ENCODE data around the gene ACTL7A. TPM values are rescaled to one million over a fixed set of nuclear protein-coding genes. Genes with fewer than 3 reads are reported as not detected.
"Not testable (repeated sequence)": the region's sequence is repeated elsewhere in the genome, so short reads cannot be mapped to it uniquely, and the experiment has no call there.

ACTL7A gene
- polyA plus RNA-seq, 1 donor (not counting 4 experiments of a cell fraction or from before 2014, with no cell fraction given) = not detected

DNA sequence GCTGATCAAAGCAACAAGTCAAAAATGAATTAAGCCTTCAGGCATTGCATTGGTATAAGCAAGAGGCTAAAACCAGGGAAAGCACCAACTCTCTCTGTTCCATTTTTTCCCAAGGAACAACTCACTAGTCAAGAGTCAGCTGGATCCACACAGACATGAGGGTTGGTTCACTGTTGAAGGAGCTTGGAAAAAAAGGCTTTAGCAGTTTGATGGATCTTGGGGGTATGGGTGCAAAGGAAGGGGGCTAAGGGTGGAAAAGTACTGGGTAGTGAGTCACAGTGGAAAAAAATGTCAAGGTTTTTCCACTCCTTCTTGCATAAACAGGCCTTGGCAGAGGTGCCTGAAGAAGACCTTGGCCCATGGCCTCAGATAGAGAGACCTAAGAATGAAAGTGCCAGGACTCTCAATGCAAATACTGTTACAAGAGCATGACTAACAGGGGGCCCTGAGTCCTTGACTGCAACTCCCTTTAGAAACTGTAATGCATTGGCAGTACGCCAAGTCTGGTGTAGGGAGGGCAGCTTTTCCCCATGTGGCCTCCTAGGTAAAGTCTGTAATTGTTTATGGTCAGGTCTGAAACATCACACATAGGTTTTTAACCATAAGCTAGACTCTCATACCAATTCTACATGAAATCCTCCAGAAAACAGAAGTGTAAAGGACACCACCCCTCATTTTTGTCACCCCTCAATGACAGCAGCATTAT lies 23.7 kb downstream of the ACTL7A start:
- Histone ChIP-seq H3K4me3 (ENCODE audit: control insufficient read depth in 2 of 3, extremely low read depth in 1 of 3, insufficient read depth in 2 of 3, low read depth in 1 of 3, low read length in 3 of 3) (no peak overlapping the region), H4K20me1 (ENCODE audit: control insufficient read depth, extremely low read depth, insufficient read depth, low read length) (no peaks in the 10 kb centered on the region), H3K4me2 (ENCODE audit: control insufficient read depth, extremely low read depth, insufficient read depth, low read depth, low read length) (no peak overlapping the region), H3K9ac (ENCODE audit: control insufficient read depth, extremely low read depth, insufficient read depth, low read length) (no peak overlapping the region), H3K36me3 (ENCODE audit: control insufficient read depth in 2 of 2, extremely low read depth in 1 of 2, insufficient read depth in 2 of 2, low read length in 2 of 2) (peaks cover 10 to 21% of the 10 kb centered on the region in 2 experiments), H3K27me3 (ENCODE audit: control insufficient read depth, extremely low read depth, insufficient read depth, low read length) (no peaks in the 10 kb centered on the region), H2AFZ (ENCODE audit: control insufficient read depth, low read length) (no peak overlapping the region), H3K9me3 (ENCODE audit: control insufficient read depth, low read depth, low read length) (no peaks in the 10 kb centered on the region), H3K4me1 (ENCODE audit: control insufficient read depth, extremely low read depth, insufficient read depth, low read length) (peaks cover 13% of the 10 kb centered on the region), H3K27ac (ENCODE audit: control insufficient read depth, insufficient read depth, low read length) (peak overlapping the region; percentile 15), H3K9me1 (ENCODE audit: control insufficient read depth, extremely low read depth, insufficient read depth, low read length) (no peaks in the 10 kb centered on the region), H3K79me2 (ENCODE audit: control insufficient read depth, insufficient read depth, low read length) (no peaks in the 10 kb centered on the region)
- FAIRE-seq (peak; percentile 69), DNase-seq (ENCODE audit: low read depth, low spot score) (peak; percentile 38)
- dilution Hi-C loops (cut with MboI; ENCODE audit: extremely low pct_ligation_motif_present, low sequenced_read_pairs) = no loop called here
- no peak for TF ChIP-seq EZH2 (IDR thresholded peaks at IDR 0.05; ENCODE audit: low read length)

GRCh38 chr9:108886594-108887271 lies 24.7 kb downstream of the ACTL7A start:
- H3K9me1 ChIP-seq (ENCODE audit: control insufficient read depth, extremely low read depth, insufficient read depth, low read length); H3K27me3 ChIP-seq (ENCODE audit: control insufficient read depth, extremely low read depth, insufficient read depth, low read length); DNase-seq (ENCODE audit: low read depth, low spot score); H3K4me3 ChIP-seq (ENCODE audit: control insufficient read depth in 2 of 3, extremely low read depth in 1 of 3, insufficient read depth in 2 of 3, low read depth in 1 of 3, low read length in 3 of 3); H3K27ac ChIP-seq (ENCODE audit: control insufficient read depth, insufficient read depth, low read length); H3K79me2 ChIP-seq (ENCODE audit: control insufficient read depth, insufficient read depth, low read length); H4K20me1 ChIP-seq (ENCODE audit: control insufficient read depth, extremely low read depth, insufficient read depth, low read length); FAIRE-seq; dilution Hi-C loops (cut with MboI; ENCODE audit: extremely low pct_ligation_motif_present, low sequenced_read_pairs); H3K9me3 ChIP-seq (ENCODE audit: control insufficient read depth, low read depth, low read length); H3K9ac ChIP-seq (ENCODE audit: control insufficient read depth, extremely low read depth, insufficient read depth, low read length); H2AFZ ChIP-seq (ENCODE audit: control insufficient read depth, low read length); H3K4me2 ChIP-seq (ENCODE audit: control insufficient read depth, extremely low read depth, insufficient read depth, low read depth, low read length): not testable (repeated sequence)
- peaks cover 14 to 22% of the 10 kb centered on the region in 2 experiments for H3K36me3 ChIP-seq (ENCODE audit: control insufficient read depth in 2 of 2, extremely low read depth in 1 of 2, insufficient read depth in 2 of 2, low read length in 2 of 2)
- H3K4me1 ChIP-seq (ENCODE audit: control insufficient read depth, extremely low read depth, insufficient read depth, low read length) = peaks cover 13% of the 10 kb centered on the region

- Histone ChIP-seq H3K27me3 (ENCODE audit: control insufficient read depth, extremely low read depth, insufficient read depth, low read length) (no peaks in the 10 kb centered on the region), H4K20me1 (ENCODE audit: control insufficient read depth, extremely low read depth, insufficient read depth, low read length) (no peaks in the 10 kb centered on the region), H3K79me2 (ENCODE audit: control insufficient read depth, insufficient read depth, low read length) (no peaks in the 10 kb centered on the region), H3K36me3 (ENCODE audit: control insufficient read depth in 2 of 2, extremely low read depth in 1 of 2, insufficient read depth in 2 of 2, low read length in 2 of 2) (peaks cover 23 to 26% of the 10 kb centered on the region in 2 experiments), H3K9me3 (ENCODE audit: control insufficient read depth, low read depth, low read length) (no peaks in the 10 kb centered on the region), H3K4me1 (ENCODE audit: control insufficient read depth, extremely low read depth, insufficient read depth, low read length) (peaks cover 13% of the 10 kb centered on the region), H3K9ac (ENCODE audit: control insufficient read depth, extremely low read depth, insufficient read depth, low read length) (no peak overlapping the region), H3K4me2 (ENCODE audit: control insufficient read depth, extremely low read depth, insufficient read depth, low read depth, low read length) (no peak overlapping the region), H3K27ac (ENCODE audit: control insufficient read depth, insufficient read depth, low read length) (no peak overlapping the region), H2AFZ (ENCODE audit: control insufficient read depth, low read length) (no peak overlapping the region), H3K9me1 (ENCODE audit: control insufficient read depth, extremely low read depth, insufficient read depth, low read length) (no peaks in the 10 kb centered on the region), H3K4me3 (ENCODE audit: control insufficient read depth in 2 of 3, extremely low read depth in 1 of 3, insufficient read depth in 2 of 3, low read depth in 1 of 3, low read length in 3 of 3) (no peak overlapping the region)
- no peak for TF ChIP-seq EZH2 (IDR thresholded peaks at IDR 0.05; ENCODE audit: low read length)
- TF ChIP-seq, protein P1, sequence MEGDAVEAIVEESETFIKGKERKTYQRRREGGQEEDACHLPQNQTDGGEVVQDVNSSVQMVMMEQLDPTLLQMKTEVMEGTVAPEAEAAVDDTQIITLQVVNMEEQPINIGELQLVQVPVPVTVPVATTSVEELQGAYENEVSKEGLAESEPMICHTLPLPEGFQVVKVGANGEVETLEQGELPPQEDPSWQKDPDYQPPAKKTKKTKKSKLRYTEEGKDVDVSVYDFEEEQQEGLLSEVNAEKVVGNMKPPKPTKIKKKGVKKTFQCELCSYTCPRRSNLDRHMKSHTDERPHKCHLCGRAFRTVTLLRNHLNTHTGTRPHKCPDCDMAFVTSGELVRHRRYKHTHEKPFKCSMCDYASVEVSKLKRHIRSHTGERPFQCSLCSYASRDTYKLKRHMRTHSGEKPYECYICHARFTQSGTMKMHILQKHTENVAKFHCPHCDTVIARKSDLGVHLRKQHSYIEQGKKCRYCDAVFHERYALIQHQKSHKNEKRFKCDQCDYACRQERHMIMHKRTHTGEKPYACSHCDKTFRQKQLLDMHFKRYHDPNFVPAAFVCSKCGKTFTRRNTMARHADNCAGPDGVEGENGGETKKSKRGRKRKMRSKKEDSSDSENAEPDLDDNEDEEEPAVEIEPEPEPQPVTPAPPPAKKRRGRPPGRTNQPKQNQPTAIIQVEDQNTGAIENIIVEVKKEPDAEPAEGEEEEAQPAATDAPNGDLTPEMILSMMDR (optimal IDR thresholded peaks at IDR 0.05 in 1 of 3, IDR thresholded peaks at IDR 0.05 in 1 of 3, conservative IDR thresholded peaks at IDR 0.05 in 1 of 3; ENCODE audit: extremely low read depth in 1 of 3, insufficient read depth in 2 of 3, low read length in 3 of 3) = peak in 1 of 3 experiments; percentile 22
- FAIRE-seq (no peak), DNase-seq (ENCODE audit: low read depth, low spot score) (no peak)
- dilution Hi-C loops (cut with MboI; ENCODE audit: extremely low pct_ligation_motif_present, low sequenced_read_pairs) = no loop called here
These were observed 27.6 kb downstream of the ACTL7A start for GRCh38 chr9:108889649-108890067.

Data from keratinocyte (primary cell).